Measurements from ENCODE around the gene CCM2.

The CCM2 gene

DNA sequence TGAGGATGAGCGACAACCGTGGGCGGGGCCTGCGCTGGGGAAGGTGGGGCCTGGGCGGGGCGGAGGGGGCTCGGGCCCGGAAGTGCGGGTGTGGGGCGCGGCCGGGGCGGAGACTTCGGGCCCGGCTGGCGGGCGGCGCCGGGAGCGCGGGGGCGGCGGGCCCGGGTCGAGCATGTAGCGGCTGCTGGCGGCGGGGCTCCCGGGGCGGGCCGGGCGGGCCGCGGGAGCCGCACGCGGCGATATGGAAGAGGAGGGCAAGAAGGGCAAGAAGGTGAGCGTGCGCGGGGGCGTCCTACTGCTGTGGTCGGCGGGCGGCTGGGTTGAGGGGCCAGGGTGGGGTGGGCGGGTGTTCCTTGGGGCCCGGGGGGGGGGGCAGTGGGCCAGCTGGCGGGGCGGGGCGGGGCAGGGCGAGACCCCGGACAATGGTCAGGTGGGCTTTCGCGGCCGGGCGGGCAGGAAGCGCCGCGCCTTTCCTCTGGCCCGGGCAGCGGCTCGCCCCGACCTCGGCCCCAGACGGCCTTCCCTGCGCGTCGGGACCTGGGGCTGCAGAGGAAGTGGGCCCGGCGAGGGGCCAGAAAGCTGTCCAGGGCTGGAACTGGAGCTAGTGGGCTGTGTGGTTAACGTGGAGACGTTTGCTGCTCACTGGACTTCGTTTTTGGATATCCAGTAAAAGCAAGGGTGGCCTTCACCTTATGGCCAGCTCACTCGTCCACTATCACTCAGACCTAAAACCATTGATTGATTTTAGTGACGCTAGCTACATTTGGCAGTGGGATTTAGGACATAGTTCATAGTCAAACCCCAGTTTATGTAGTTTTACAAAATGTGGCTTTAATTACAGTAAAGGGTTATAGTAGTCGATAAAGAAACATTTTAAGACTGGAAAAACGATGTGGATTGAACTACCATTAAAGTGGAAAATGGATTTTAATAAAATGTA, at the start of gene CCM2:
Gene CCM2 (plus strand): TSS at position 109 of the 940 bp plus-strand sequence. CDS start 133 bp downstream, at position 242.
- DNase-seq, result no peak

DNA sequence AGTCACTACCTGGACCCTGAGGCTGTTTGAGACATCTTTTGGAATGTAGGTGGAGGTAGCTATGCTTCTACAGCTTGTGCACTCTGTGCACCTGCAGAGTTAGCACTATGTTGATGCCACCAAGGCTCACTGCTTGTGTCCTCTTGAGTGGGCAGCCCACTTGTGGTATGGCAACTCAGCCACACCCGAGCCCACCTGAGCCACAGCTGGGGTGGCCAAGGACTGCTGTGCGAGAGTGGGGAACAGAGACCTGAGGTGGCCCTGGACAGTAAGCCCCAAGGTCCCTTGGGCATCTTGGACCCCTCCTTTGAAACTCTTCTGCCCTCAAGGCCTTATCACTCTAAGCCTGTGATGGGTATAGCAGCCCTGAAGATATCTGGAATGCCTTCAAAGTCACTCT, 46.8 kb upstream of the CCM2 start:
- no peak for DNase-seq

DNA sequence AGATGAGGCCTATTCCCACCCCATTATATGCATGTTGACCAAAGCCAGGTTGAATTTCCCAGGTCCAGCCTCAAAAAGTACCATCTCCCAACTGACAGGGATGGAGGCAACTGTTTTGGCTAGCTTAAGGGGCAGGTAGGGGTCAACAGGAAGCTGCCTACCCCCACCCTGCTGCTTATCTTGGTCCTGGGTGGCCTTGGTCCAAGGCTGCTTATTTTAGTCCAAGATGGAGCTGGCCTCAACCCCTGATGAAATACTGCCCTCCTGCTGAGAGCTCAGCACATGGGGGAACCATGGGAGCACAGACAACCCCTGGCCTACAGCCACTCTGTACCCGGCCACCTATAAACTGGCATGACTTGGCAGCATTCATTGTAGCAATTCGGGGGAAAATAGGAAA, 44.3 kb upstream of the CCM2 start:
- DNase-seq, result no peak

DNA sequence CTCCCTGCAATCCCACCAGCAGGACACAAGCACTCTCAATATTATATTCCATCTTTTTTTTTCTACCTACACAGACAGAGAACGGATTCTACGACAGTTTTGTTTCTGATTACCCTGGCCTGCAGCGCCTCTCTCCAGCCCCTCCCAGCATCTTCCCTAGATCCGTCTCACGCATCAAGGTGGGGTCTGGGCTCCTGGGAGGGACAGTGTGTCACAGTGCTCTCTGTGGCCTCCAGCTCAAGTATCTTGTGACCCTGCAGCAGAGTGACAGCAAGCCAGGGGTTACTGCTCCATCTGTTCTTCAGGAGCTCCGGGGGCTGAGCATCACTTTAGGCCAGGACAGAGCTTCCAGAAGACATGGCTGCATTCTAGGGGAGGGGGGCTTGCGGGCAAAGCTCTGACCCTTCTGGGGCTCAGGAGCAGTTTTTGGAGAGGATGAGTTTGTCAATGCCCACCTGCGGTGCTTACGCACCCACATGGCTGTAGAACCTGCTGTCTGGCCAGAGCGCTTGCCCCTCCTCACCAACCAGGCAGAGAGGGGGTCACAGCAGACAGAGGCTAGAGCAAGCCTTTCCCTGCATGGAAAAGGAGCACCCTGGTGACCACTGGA, 43.7 kb upstream of the CCM2 start:
- no peak for DNase-seq

DNA sequence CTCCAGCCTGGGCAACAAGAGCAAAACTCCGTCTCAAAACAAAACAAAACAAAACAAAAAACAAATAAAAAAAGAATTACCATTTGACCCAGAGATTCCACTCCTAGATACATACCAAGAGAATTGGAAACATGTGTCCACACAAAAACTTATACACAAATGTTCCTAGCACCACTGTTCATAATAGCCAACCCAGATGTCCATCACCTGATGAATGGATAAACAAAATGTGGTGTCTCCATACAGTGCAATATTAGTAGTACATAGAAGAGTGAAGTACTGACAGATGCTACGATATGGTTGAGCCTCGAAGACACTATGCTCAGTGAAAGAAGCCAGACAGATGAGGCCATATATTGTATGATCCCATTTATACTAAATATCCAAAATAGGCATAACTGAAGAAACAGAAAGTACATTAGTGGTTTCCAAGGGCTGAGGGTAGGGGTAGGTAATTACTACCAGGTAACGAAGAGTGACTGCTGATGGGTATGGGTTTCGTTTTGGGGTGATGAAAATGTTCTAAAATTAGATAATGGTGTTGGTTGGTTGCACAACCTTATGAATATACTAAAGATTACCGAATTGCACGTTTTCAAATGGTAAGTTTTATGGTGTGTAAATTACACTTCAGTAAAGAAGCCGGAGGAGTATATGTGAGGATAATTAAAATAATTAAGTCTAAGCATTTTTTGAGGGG, 41.2 kb upstream of the CCM2 start:
- DNase-seq, result no peak

DNA sequence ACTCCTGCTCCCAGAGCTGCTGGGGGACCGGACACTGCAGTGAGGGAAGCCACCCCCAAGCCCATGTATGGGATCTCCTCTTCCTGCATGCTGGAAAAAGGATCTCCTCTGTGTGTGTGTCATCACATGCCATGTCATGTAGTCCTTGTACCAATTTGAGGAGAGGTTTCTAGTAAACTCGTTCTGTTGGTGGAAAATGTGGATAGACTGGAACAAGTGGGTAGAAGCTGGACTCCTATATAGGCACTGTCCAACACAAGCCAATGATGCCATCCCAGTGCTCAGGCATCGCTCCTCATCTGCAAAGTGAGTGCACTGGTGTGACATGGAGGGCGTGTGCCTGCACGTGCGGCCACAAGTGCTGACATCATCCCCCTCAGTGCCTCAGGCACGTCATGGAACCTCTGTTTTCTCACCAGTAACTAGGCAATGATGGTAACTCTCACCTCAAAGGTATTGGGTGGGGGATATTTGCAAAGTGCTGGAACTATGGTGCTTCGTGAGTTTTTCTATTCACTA, 40.5 kb upstream of the CCM2 start:
- DNase-seq, result peak; percentile 38

DNA sequence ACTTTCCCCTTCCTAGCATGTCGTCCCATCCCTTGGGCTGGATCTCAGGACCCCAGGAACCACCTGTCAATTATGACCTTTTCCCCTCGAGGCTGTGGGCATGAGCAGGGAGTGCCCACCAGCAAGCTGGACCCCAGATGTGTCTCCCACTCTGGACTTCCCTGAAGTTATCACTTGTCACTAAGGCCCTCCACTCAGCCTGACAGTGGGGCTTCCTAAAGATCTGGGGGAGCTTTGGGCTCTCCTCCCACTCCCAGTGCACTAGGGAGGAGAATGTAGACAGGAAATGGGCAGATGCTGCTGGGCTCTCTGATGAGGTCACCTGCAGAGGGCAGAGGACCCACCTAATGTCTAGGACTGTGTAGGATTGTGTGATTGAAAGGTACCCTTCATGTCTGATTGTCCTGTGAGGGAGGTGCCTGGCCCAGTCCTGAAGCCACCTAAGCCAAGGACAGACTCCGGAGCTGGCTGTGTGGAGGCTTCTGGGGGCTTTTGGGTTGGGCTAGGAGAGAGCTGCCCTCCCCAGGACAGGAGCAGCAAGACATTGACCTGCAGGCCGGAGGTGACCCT, 39.9 kb upstream of the CCM2 start:
- DNase-seq, result no peak

DNA sequence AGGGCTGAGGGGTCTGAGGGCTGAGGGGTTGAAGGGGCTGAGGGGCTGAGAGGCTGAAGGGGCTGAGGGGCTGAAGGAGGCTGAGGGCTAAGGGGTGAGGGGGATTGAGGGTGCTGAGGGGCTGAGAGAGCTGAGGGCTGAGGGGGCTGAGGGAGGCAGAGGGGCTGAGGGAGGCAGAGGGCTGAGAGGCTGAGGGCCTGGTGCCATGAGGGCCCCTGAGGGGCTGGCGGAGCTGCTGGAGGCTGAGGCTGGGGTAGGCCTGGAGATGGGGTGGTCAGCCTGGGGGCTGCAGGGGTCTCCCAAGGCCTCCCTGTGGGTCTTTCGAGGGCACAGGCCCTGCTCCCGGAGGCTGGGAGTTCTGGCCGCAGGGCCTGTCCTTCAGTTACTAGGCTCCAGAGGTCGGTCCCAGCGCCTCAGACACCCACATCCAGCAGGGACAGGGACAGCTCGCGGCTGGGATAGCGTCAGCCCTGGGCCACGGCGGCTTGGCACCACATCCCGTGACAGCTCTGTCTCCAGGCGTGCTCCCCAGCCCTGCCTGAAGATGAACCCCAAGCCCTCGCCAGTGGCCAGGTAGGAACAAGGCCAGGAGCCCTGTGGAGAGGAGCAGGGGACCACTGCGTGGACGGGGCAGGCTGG, 38.0 kb upstream of the CCM2 start:
- no peak for DNase-seq

DNA sequence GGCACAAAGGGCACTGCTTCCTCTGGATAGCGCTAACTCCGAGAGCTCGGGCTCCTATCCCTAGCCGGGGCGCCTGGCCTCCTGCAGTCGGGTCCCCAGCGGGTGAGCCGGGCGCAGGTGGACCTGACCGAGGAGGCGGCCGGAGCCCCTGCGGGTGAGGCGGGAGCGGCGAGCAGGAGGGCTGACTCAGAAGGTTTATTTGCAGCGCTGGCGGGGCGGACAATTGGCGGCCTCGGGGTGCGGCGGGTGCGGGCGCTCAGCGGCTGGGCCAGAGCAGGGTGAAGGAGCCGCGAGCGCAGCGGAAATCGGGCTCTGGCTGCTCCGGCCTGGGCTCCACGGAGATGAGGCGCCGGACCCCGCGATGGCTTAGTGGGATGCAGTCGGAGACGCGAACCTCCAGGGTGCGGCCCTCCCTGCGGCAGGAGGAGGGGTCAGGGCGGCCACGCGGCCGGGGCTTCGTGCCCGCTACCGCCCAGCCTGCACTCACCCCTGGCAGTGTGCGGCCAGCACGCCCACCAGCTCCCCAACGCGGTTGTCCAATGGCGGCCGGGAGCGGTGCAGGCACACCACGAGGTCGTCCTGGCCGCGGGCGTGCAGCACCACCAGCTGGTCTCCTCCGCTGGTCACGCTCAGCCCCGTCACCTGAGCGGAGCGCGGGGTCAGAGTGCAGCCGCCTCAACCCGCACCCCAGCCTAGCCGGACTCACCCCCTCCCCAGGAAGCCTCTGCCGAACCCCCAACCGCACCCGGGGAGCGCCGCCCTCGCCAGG, 37.3 kb upstream of the CCM2 start:
- no peak for DNase-seq

DNA sequence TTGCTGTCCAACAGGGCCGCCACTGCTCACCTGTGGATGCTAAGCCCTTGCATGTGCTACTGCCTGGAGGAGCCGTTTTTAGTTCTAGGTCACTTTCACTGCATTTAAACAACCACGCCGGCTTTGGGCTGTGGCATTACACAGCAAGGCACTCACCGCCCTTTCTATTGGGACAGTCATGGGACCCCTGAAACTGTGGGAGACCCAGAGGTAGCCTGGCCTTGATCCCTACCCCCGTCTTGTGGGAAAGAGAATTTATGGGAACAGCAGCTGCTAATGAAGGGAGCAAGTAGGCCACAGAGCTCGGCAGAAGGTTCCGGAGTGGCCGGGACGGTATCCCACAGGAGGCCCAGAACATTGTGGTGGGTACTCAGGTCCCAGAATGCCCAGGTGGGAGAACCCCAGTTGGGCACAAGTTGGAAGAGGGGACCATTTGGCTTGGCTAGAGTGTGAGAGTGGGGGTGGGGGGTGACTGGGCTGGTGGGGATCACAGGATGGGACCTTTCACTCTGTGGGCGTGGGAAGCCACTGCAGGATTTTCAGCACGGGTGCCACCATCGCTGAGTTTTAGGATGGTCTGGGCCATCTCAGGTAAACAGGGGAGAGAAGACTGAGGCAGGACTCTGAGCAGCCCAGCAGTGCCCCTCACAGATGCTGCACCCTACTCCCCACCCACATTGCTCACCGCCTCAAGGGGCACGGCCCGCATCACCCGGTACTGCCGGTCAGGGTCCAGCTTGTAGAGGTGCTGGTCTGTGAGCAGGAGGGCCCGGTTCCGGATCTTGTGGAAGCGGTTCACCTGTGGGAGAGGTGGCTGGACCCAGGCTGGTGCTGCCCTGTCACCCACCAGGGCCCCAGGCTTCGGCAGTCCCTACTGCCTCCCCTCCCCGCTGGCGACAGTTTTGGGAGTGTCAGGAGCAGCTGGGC, 36.4 kb upstream of the CCM2 start:
- DNase-seq, result no peak

DNA sequence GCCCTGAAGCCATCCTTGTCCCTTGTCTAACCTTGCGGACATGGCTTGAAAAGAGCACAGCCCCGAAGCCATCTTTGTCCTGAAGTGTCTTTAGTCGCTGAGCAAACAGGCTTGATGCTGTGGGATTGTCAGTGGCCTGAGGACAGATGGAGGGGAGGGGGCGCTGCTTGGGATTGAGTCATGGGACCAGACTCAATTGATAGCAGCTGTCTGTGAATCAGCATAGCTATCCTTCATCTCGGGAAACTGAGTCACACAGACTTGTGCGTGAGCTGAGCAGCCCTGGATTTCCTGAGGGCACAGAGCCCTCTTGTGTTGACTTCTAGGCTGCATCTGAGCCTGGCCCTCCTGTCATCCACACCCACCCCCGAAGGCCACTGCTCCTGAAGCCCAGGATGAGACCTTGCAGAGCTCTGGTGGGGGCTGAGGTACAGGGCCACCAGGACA, 35.6 kb upstream of the CCM2 start:
- DNase-seq, result peak; percentile 15

DNA sequence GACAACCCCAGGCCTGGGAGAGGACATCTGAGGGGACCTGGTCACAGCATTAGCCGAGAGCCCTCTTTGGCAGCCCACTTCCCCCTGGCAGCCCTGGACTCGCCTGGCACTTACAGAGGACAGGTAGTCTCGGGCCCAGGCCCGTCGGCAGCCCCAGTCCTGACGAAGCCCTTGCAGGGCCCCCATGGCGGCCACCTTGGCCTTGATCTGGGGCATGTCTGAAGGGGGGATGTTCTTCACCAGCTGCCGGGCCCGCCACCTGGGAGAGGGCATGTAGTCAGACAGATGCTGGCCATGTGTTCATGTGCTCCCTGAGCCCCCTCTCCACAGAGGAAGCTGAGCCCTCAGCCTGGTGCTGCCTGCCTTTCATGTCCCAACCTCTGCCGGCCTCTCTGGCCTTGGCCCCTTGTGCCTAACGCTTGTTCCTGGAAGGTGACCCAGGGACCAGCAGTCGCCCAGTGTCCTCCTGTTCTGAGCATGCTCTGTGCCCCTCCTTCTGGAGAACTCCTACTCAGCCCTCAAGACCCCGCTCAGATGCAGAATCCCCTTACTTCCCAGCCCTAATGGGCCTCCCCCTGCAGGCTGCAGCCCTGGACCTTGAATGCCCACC, 35.1 kb upstream of the CCM2 start:
- DNase-seq, result no peak

DNA sequence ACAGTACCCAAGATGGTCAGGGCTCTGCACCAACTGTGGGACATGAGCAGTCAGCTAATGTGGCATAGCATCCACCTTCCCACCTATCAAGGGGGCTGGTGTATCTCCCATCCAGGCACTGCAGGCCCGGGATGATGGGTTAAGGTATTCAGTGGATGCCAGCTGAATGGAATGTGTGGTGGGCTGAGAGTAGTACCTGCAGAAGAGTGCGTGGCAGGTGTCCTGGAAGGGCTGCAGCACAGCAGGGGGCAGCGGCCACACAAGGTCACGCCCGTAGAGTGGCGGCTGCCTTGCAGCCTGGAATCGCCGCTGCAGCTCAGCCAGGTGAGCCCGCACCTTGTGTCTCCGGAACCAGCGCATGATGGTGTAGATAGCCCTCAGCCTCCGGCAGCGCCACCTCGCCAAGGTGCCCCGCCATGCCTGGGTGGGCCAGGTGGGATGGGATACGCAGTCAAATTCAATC, 34.5 kb upstream of the CCM2 start:
- DNase-seq, result no peak

DNA sequence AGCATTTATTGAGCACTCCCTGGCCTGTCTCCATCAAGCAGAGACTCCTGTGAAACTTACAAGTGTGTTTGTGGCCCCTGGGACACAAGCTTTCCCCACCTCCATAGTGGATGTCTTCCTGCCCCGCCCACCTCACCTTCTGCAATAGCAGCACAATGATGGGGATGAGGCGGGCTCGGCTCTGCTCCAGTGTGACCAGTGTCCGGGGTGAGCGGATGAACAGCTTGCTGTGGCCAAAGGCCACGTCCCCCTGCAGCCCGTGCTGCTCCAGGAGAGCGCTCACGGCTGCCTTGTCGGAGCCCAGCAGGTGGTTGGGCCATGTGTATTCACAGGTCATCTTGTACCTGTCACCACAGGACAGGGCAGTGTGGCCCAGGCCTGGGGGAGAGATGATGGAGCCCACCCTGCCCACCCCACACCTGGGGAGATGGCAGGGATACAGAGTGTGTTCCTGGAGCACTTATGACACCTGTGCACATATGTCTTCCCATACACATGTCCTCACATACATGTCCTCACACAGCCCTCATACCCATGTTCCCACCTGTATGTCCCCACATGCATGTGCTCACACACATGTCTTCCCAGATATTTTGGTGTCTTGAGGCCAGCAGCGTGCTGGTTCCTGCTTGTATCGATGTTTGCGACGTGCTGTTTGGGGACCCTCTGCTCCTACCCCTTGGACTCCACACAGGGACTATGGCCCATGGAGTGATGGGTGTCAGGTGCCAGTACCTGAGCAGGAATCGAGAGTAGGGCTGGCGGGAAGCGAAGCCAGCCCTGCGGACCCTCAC, 33.9 kb upstream of the CCM2 start:
- DNase-seq, result no peak

DNA sequence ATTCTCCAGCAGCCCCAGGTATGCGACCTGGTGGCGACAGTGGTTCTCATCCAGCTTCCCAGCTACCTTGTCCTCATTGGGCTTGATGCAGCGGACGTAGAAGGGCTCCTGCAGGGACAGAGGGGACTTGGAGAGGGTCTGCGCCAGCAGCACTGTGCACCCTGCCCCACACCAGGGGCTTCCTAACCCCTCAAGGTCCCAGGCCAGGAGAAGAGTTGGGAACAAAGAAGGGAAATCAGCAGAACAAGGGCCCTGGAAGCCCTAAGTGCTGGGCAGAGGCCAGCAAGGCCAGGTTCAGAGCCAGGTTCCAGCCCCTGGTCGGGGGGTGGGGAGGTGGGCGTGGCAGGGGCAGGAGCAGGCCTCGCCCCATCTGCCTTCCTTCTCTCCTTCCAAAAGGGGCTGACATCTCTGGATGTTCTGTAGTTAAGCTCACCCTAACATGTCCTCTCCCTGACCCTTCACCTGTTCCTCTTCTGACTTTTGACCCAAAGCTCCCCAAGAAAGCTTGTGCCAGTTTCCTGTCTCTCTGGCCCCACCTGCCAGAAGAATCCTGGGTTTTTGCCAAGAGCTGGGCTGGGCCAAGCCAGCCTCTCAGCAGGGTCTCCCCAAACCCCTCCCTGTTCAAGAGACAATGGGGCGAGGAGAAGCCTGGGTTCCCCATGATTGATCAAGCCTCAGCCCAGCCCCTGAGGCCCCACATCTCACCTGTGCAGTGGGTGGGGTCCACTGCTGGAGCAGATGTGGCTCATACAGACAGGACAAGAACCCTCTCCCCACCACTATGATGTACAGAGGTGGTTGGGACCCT, 33.1 kb upstream of the CCM2 start:
- DNase-seq, result no peak

DNA sequence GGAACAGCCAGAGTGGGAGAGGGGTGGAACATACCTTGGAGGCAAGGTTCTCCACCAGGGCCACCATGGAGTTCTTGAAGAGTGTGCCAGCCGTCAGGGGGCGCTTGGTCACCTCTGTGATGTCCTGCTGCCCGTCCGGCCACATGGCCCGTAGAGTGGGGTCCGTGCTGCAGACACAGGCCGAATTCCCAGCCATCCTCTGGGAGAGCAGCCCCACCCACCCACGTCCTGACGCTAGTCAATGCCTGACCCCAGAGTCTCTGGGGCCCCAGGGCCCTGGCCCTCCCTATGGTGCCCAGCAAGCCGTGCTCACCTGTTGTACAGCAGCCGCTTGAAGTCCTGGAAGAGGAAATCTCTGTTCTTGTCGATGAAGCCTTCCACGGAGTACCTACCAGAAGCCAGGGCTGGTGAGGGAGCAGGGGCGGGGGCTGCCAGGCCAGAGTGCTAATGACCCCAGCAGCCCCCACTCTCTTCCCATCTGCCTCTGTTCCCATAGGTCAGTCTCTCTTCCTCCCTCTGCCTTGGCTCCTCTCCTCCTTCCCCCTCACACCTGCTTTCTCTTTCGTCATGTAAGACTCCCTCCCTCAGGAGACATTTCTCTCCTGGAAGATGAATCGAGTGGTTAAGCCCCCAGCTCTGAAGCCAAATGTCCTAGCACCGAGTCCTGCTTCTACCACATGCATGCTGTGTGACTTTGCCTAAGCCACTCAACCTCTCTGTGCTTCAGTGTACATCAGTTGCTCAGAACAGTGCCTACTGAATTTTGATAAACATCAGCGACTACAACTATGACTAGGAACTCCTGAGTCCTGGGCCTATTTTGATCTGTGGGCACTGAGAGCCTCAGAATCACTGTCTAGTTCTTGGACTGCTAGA, 32.2 kb upstream of the CCM2 start:
- DNase-seq, result no peak

DNA sequence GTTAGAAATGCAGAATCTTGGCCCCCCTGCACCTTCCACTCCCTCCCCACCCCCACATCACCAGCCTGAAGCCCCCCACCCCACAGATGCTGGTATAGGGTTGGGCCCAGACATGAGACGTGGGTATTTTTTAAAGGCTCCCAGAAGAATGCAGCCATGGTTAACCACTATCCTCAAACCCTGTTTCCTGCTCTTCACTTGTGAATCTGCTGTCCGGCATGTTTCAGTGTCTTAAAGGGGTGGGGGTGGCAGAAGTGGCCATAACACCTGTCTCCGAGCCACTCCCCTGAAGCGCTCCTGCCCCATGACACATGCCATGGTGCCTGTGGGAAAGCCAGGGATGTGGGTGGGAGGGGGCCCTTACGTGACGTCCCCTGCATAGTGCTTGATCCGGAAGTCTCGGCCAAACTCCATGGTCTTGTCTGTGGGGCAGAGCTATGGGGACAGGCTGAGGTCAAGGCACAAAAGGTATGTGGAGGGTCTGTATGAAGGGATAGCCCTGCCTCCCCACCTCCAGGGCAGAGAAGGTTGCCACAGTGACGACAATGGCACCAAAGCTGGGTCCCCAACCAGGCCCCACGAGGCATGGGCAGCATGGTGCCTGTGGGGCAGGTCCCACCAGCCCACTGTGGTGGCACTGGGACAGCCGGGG, 30.8 kb upstream of the CCM2 start:
- DNase-seq, result no peak
